ENCODE data around the gene ZRSR2. TPM values are rescaled to one million over a fixed set of nuclear protein-coding genes. Genes with fewer than 3 reads are reported as not detected.

The ZRSR2 gene
- total and polyA plus RNA-seq, 10 of the 15 experiments (the other 5 are each of a cell fraction or from before 2014, with no cell fraction given), result 8.8 to 34.1 (median 15.6) TPM

DNA sequence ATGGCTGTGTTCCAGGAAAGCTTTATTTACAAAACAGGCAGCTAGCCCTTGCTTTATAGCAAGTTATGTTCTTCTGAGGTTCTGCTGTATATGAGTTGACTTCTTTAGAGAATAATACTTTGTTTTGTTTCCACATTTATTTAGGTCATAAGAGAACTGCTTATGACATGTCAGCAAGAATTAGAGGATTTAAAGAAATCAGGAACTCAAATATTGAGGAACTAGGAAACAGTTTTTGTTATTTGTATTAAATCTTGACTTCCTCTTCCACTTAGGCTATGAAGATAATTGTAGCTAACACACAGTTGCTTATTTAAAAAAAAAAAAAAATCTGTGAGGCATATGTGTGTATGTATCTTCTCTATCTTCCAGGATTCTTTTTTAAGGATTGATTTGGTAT is 14.3 kb downstream of the ZRSR2 start:
- no peaks in the 10 kb centered on the region for H3K27me3 ChIP-seq (replicated peaks in 1 of 2; ENCODE audit: control insufficient read depth in 2 of 2, insufficient read depth in 2 of 2, low read length in 1 of 2)
- H3K79me2 ChIP-seq (ENCODE audit: control insufficient read depth, insufficient read depth, low read length), result no peaks in the 10 kb centered on the region
- ATAC-seq, result no peak
- H2AFZ ChIP-seq (ENCODE audit: control insufficient read depth, low read depth, low read length), result no peak overlapping the region
- no peak overlapping the region for H3K27ac ChIP-seq (ENCODE audit: control insufficient read depth, insufficient read depth)
- H3K4me2 ChIP-seq (ENCODE audit: control insufficient read depth, insufficient read depth), result no peak overlapping the region
- FAIRE-seq, result no peak
- intact Hi-C loops (cut with micrococcal nuclease; ENCODE audit: unreplicated experiment), result no loop called here
- no TSS peak for BruUV-seq (replicated peaks)
- peaks cover 4 to 27% of the 10 kb centered on the region in 2 experiments for H3K36me3 ChIP-seq (ENCODE audit: control insufficient read depth in 2 of 2, insufficient read depth in 2 of 2, low read length in 1 of 2)
- SMC1A ChIA-PET (ENCODE audit: uncharacterized antibody, unreplicated experiment), result interaction anchor here (0.7 to 1.1 kb wide), 3 partner anchors 111 to 298 kb away, joined by 3 to 5 read pairs (median 3); no protein-coding TSS in a partner anchor
- in situ Hi-C loops (cut with MboI), result no loop called here
- no peak for DNase-seq (ENCODE audit: low read depth, low spot score)
- POLR2A ChIA-PET, result no interaction called here
- H3K4me3 ChIP-seq, result no peak overlapping the region
- RAD21 ChIA-PET (ENCODE audit: unreplicated experiment), result no interaction called here
- H4K20me1 ChIP-seq (ENCODE audit: control insufficient read depth, insufficient read depth), result no peaks in the 10 kb centered on the region
- H3K9me3 ChIP-seq (replicated peaks; ENCODE audit: control insufficient read depth, insufficient read depth, low read length), result no peaks in the 10 kb centered on the region
- no peak for TF ChIP-seq GATAD2B (conservative IDR thresholded peaks at IDR 0.05; ENCODE audit: low read depth)
- no peak for TF ChIP-seq TCF12 (IDR thresholded peaks at IDR 0.05; ENCODE audit: low read depth, low read length)
- TF ChIP-seq TBL1XR1 (IDR thresholded peaks at IDR 0.05; ENCODE audit: low read depth, low read length), result no peak
- TF ChIP-seq POLR2A (IDR thresholded peaks at IDR 0.05; ENCODE audit: low read depth, low read length), result no peak
- TF ChIP-seq, protein P1, sequence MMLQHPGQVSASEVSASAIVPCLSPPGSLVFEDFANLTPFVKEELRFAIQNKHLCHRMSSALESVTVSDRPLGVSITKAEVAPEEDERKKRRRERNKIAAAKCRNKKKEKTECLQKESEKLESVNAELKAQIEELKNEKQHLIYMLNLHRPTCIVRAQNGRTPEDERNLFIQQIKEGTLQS (IDR thresholded peaks at IDR 0.05; ENCODE audit: borderline replicate concordance, extremely low read depth, low read depth, low read length), result no peak
- TF ChIP-seq RB1 (IDR thresholded peaks at IDR 0.05; ENCODE audit: borderline replicate concordance), result no peak
- no peak for TF ChIP-seq NFXL1 (IDR thresholded peaks at IDR 0.05; ENCODE audit: borderline replicate concordance)
- TF ChIP-seq, protein P2, sequence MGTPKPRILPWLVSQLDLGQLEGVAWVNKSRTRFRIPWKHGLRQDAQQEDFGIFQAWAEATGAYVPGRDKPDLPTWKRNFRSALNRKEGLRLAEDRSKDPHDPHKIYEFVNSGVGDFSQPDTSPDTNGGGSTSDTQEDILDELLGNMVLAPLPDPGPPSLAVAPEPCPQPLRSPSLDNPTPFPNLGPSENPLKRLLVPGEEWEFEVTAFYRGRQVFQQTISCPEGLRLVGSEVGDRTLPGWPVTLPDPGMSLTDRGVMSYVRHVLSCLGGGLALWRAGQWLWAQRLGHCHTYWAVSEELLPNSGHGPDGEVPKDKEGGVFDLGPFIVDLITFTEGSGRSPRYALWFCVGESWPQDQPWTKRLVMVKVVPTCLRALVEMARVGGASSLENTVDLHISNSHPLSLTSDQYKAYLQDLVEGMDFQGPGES (IDR thresholded peaks at IDR 0.05), result no peak
- no peak for TF ChIP-seq SRF (IDR thresholded peaks at IDR 0.05; ENCODE audit: low read depth in 2 of 2, low read length in 2 of 2)
- TF ChIP-seq, protein P3, sequence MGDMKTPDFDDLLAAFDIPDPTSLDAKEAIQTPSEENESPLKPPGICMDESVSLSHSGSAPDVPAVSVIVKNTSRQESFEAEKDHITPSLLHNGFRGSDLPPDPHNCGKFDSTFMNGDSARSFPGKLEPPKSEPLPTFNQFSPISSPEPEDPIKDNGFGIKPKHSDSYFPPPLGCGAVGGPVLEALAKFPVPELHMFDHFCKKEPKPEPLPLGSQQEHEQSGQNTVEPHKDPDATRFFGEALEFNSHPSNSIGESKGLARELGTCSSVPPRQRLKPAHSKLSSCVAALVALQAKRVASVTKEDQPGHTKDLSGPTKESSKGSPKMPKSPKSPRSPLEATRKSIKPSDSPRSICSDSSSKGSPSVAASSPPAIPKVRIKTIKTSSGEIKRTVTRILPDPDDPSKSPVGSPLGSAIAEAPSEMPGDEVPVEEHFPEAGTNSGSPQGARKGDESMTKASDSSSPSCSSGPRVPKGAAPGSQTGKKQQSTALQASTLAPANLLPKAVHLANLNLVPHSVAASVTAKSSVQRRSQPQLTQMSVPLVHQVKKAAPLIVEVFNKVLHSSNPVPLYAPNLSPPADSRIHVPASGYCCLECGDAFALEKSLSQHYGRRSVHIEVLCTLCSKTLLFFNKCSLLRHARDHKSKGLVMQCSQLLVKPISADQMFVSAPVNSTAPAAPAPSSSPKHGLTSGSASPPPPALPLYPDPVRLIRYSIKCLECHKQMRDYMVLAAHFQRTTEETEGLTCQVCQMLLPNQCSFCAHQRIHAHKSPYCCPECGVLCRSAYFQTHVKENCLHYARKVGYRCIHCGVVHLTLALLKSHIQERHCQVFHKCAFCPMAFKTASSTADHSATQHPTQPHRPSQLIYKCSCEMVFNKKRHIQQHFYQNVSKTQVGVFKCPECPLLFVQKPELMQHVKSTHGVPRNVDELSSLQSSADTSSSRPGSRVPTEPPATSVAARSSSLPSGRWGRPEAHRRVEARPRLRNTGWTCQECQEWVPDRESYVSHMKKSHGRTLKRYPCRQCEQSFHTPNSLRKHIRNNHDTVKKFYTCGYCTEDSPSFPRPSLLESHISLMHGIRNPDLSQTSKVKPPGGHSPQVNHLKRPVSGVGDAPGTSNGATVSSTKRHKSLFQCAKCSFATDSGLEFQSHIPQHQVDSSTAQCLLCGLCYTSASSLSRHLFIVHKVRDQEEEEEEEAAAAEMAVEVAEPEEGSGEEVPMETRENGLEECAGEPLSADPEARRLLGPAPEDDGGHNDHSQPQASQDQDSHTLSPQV (IDR thresholded peaks at IDR 0.05), result no peak
- TF ChIP-seq NRF1 (conservative IDR thresholded peaks at IDR 0.05; ENCODE audit: low read depth, low read length), result no peak
- no peak for TF ChIP-seq RAD21 (IDR thresholded peaks at IDR 0.05; ENCODE audit: insufficient read depth, low read depth, low read length)
- no peak for TF ChIP-seq CEBPB (IDR thresholded peaks at IDR 0.05; ENCODE audit: borderline replicate concordance in 1 of 2, low read depth in 2 of 2, low read length in 2 of 2)
- TF ChIP-seq RFX5 (IDR thresholded peaks at IDR 0.05; ENCODE audit: low read depth, low read length), result no peak
- H3K9ac ChIP-seq (ENCODE audit: control insufficient read depth, insufficient read depth, low read length), result no peak overlapping the region
- H3K4me1 ChIP-seq (ENCODE audit: control insufficient read depth, insufficient read depth, low read length), result no peaks in the 10 kb centered on the region
- CTCF ChIA-PET, result interaction anchor here (0.8 kb wide), 2 partner anchors 12 to 13 kb away, joined by 3 read pairs; no protein-coding TSS in a partner anchor
